Epithelial cell of esophagus (primary cell): ENCODE data around the gene SPATA9.

Source experiments
- DNase-seq: peaks from one replicate; pipeline ENCODE4 v3.0.0; 2010; ENCODE audit warnings: low read depth
- H3K4me3 ChIP-seq: 2 replicates; pipeline ENCODE4 v1.5.1; 2011; ENCODE audit warnings: mild to moderate bottlenecking, low read length, control low read depth
- CTCF ChIP-seq: IDR thresholded peaks from 2 replicates; pipeline ENCODE4 v1.5.1; 2011; ENCODE audit warnings: low read depth, mild to moderate bottlenecking, low read length, control low read depth, inconsistent platforms; ENCODE audit not compliant: insufficient read depth; ENCODE audit errors: missing control alignments

The SPATA9 gene

GRCh38 chr5:95728494-95729114 lies 45.8 kb upstream of the SPATA9 start:
- DNase-seq = peak; percentile 72
- no peak overlapping the region for H3K4me3 ChIP-seq
- TF ChIP-seq CTCF = no peak

- TF ChIP-seq CTCF = no peak
- H3K4me3 ChIP-seq = no peak overlapping the region
Measured at GRCh38 chr5:95727764-95728191, 45.0 kb upstream of the SPATA9 start.

GRCh38 chr5:95726811-95727763 lies 44.3 kb upstream of the SPATA9 start:
- TF ChIP-seq CTCF = no peak
- DNase-seq = no peak
- H3K4me3 ChIP-seq = no peak overlapping the region

More at GRCh38 chr5:95727764-95728191, 45.0 kb upstream of the SPATA9 start:
- DNase-seq = peak; percentile 83

- no peak for TF ChIP-seq CTCF
- DNase-seq = no peak
- H3K4me3 ChIP-seq = no peak overlapping the region
Measured at GRCh38 chr5:95725937-95726810, 43.4 kb upstream of the SPATA9 start.

GRCh38 chr5:95725071-95725820 lies 42.5 kb upstream of the SPATA9 start:
- H3K4me3 ChIP-seq = no peak overlapping the region
- no peak for DNase-seq
- no peak for TF ChIP-seq CTCF

GRCh38 chr5:95723632-95724369 lies 41.0 kb upstream of the SPATA9 start:
- no peak overlapping the region for H3K4me3 ChIP-seq
- TF ChIP-seq CTCF = no peak
- DNase-seq = no peak
